ENCODE data around the gene AGTRAP.

Gene AGTRAP

GRCh38 chr1:11781297-11781696 is 45.4 kb downstream of the AGTRAP start:
- Histone ChIP-seq H3K9me3 (ENCODE audit: insufficient read depth, low read depth, low read length) (no peaks in the 10 kb centered on the region), H3K27me3 (ENCODE audit: insufficient read depth, low read length) (no peaks in the 10 kb centered on the region), H3K4me1 (ENCODE audit: insufficient read depth, low read length) (peaks cover 5% of the 10 kb centered on the region; the same call in 1 of the 2 replicates), H3K4me3 (ENCODE audit: low read length) (no peak overlapping the region), H3K36me3 (ENCODE audit: insufficient read depth, low read depth, low read length) (no peaks in the 10 kb centered on the region), H3K27ac (ENCODE audit: low read length) (no peak overlapping the region), H3K9ac (ENCODE audit: low read depth, low read length) (no peak overlapping the region)

DNA sequence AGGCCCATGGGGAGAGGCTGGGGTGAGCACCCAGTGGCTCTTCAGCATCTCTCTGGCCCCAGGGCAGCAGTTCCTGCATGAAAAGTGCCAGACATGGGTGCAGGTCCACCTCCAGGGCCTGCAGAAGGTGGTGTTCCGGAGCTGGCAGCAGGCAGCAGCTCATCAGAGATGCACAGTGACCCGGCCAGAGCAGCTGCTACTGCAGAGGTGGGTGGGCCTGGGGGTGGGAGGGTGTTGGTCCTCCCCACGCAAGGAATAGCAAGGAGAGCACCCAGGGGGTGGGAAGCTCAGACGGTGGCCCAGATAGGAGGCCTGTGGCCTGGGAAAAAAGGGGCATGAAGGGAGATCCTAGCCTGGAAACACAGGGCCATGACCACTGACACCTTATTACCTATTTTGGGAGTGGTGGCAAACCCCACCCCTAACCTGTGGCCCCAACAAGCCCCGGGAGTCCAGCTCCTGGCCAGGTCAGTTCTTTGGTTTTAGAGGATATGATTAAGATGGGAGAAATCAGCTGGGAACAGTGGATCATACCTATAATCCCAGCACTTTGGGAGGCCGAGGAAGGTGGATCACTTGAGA is 46.3 kb downstream of the AGTRAP start:
- Histone ChIP-seq H3K9me3 (ENCODE audit: insufficient read depth, low read depth, low read length) (no peaks in the 10 kb centered on the region), H3K27ac (ENCODE audit: low read length) (no peak overlapping the region), H3K27me3 (ENCODE audit: insufficient read depth, low read length) (no peaks in the 10 kb centered on the region), H3K4me1 (ENCODE audit: insufficient read depth, low read length) (peaks cover 12% of the 10 kb centered on the region), H3K36me3 (ENCODE audit: insufficient read depth, low read depth, low read length) (no peaks in the 10 kb centered on the region), H3K9ac (ENCODE audit: low read depth, low read length) (no peak overlapping the region), H3K4me3 (ENCODE audit: low read length) (no peak overlapping the region)

DNA sequence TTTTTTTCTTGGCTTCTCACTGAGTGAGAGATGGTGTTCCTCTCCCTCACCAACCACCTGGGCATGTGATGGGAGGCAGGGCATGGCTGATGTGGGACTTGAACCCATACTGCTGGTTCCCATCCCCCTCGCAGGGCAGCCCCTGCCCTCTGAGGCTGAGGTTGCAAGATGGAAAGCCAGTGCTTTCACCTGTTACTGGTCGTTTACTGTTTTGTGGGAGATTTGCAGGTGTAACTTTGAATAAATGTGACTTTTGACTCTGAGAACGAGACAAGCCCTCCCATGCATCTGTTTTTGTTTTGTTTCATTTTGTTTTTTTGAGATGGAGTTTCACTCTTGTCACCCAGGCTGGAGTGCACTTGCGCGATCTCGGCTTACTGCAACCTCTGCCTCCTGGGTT is 47.6 kb downstream of the AGTRAP start:
- Histone ChIP-seq H3K9ac (ENCODE audit: low read depth, low read length) (no peak overlapping the region), H3K4me1 (ENCODE audit: insufficient read depth, low read length) (peaks cover 18% of the 10 kb centered on the region), H3K4me3 (ENCODE audit: low read length) (no peak overlapping the region)

GRCh38 chr1:11784256-11784992 is 48.5 kb downstream of the AGTRAP start:
- H3K36me3 ChIP-seq (ENCODE audit: insufficient read depth, low read depth, low read length): no peaks in the 10 kb centered on the region
- no peak overlapping the region for H3K27ac ChIP-seq (ENCODE audit: low read length)
- peak overlapping the region; percentile 54 for H3K4me3 ChIP-seq (ENCODE audit: low read length)
- no peaks in the 10 kb centered on the region for H3K27me3 ChIP-seq (ENCODE audit: insufficient read depth, low read length)
- H3K9ac ChIP-seq (ENCODE audit: low read depth, low read length): peak overlapping the region; percentile 38; the same call in 1 of the 2 replicates
- H3K9me3 ChIP-seq (ENCODE audit: insufficient read depth, low read depth, low read length): no peaks in the 10 kb centered on the region
- peaks cover 18% of the 10 kb centered on the region for H3K4me1 ChIP-seq (ENCODE audit: insufficient read depth, low read length)

More for the DNA sequence above, 47.6 kb downstream of the AGTRAP start:
- no peaks in the 10 kb centered on the region for H3K36me3 ChIP-seq (ENCODE audit: insufficient read depth, low read depth, low read length)
- no peaks in the 10 kb centered on the region for H3K27me3 ChIP-seq (ENCODE audit: insufficient read depth, low read length)
- H3K27ac ChIP-seq (ENCODE audit: low read length): no peak overlapping the region
- H3K9me3 ChIP-seq (ENCODE audit: insufficient read depth, low read depth, low read length): no peaks in the 10 kb centered on the region

DNA sequence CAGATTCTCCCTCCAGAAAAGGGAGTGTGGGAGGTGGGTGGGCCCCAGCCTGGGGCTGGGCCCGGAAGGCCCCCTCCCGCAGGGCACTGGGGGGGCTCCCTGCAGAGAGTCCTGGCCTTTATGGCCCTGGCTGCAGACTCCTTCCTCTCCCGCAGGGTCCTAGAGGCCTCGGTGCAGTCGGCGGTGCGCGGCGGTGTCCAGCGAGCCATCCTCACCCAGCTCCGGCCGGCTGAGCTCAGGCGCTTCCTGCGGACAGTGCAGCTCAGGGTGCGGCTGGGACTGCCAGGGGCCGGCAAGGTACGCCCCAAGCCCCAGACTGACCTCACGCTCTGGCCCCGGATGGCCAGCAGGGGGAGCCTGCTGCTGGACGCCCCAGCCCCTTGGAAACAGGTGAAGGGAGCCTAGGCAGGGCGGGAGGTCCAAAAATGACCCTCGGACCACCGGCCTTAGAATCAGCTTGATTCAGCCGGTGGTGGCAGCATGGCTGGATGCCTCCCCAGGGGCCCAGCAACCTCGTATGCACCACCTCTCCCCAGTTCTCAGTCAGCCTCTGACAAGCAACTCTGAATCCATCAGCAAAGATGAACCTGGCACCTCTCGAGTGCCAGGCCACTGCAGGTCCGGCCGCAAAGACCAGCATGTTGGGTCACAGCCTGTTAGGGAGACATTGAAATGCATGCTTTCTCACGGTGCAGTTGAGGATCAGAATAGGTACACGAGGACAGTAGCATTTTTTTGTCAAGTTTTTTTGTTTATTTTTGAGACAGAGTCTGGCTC is 49.2 kb downstream of the AGTRAP start:
- Histone ChIP-seq H3K4me1 (ENCODE audit: insufficient read depth, low read length) (peaks cover 18% of the 10 kb centered on the region), H3K36me3 (ENCODE audit: insufficient read depth, low read depth, low read length) (peaks cover 2% of the 10 kb centered on the region; the same call in 1 of the 2 replicates), H3K4me3 (ENCODE audit: low read length) (peak overlapping the region; percentile 54), H3K9me3 (ENCODE audit: insufficient read depth, low read depth, low read length) (no peaks in the 10 kb centered on the region), H3K27me3 (ENCODE audit: insufficient read depth, low read length) (no peaks in the 10 kb centered on the region), H3K27ac (ENCODE audit: low read length) (no peak overlapping the region), H3K9ac (ENCODE audit: low read depth, low read length) (peak overlapping the region; percentile 38; the same call in 1 of the 2 replicates)

- H3K9me3 ChIP-seq (ENCODE audit: insufficient read depth, low read depth, low read length): no peaks in the 10 kb centered on the region
- H3K27me3 ChIP-seq (ENCODE audit: insufficient read depth, low read length): no peaks in the 10 kb centered on the region
- H3K36me3 ChIP-seq (ENCODE audit: insufficient read depth, low read depth, low read length): peaks cover 12% of the 10 kb centered on the region; the same call in 1 of the 2 replicates
- H3K9ac ChIP-seq (ENCODE audit: low read depth, low read length): no peak overlapping the region
- H3K27ac ChIP-seq (ENCODE audit: low read length): no peak overlapping the region
- peaks cover 18% of the 10 kb centered on the region for H3K4me1 ChIP-seq (ENCODE audit: insufficient read depth, low read length)
- H3K4me3 ChIP-seq (ENCODE audit: low read length): no peak overlapping the region
Observed at GRCh38 chr1:11786168-11786567, 50.2 kb downstream of the AGTRAP start.

DNA sequence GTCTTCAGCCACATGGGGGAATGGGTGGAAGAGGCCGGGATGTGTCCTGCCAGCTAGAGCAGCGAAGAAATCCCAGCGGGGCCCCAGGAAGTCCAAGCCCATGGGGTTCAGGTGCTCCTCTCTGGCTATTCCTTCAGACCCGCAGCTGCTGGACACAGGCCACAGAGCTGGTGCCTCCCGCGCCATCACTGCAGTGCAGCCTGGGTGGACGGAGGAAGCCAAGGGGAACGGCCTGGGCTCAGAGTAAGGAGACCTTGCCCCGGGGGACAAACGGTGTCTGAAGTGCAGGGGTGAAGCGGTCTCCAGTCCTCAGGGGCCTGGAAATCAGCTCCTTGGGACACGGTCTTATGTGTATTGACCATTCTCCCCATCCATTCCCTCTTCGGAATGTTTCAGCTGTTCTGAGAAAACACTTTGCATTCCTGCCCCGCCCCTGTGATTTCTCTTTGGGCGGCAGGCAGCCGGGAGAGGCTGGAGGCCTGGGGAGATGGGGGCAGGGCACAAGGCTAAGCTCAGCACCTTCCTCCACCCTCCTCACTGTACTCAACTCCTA is 51.4 kb downstream of the AGTRAP start:
- Histone ChIP-seq H3K4me3 (ENCODE audit: low read length) (no peak overlapping the region), H3K4me1 (ENCODE audit: insufficient read depth, low read length) (peaks cover 18% of the 10 kb centered on the region), H3K27me3 (ENCODE audit: insufficient read depth, low read length) (no peaks in the 10 kb centered on the region), H3K36me3 (ENCODE audit: insufficient read depth, low read depth, low read length) (peaks cover 12% of the 10 kb centered on the region; the same call in 1 of the 2 replicates), H3K27ac (ENCODE audit: low read length) (no peak overlapping the region), H3K9me3 (ENCODE audit: insufficient read depth, low read depth, low read length) (no peaks in the 10 kb centered on the region), H3K9ac (ENCODE audit: low read depth, low read length) (peak overlapping the region; percentile 29; the same call in 1 of the 2 replicates)

- Histone ChIP-seq H3K36me3 (ENCODE audit: insufficient read depth, low read depth, low read length) (peaks cover 12% of the 10 kb centered on the region; the same call in 1 of the 2 replicates), H3K27me3 (ENCODE audit: insufficient read depth, low read length) (no peaks in the 10 kb centered on the region), H3K4me3 (ENCODE audit: low read length) (no peak overlapping the region), H3K27ac (ENCODE audit: low read length) (no peak overlapping the region), H3K9ac (ENCODE audit: low read depth, low read length) (no peak overlapping the region), H3K4me1 (ENCODE audit: insufficient read depth, low read length) (peaks cover 18% of the 10 kb centered on the region), H3K9me3 (ENCODE audit: insufficient read depth, low read depth, low read length) (no peaks in the 10 kb centered on the region)
Observed at GRCh38 chr1:11787804-11788436, 52.0 kb downstream of the AGTRAP start.

DNA sequence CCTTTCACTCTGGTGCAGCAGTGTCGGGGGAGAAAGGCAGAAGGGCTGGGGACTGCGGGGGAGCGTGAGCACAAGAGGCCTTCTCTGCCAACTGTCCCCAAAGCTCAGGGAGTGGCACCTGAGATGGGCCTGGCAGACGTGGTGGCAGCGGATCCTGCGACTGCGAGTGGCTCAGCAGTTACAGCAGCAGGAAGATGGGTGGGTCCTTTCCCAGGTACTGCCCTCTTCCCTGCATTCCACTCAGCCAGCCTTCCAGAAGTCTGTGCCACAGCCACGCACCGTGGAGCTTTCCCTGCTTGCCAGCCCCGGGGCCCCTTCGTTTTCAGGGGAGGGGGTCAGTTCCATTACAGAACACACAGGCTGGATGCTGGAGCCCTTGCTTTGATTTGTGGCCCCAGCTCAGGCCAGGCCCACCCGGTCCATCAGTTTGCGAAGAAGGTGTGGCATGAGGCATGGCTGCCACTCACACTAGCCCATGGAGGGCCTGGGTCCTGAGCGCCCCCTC is 52.7 kb downstream of the AGTRAP start:
- H3K9ac ChIP-seq (ENCODE audit: low read depth, low read length): no peak overlapping the region
- no peaks in the 10 kb centered on the region for H3K9me3 ChIP-seq (ENCODE audit: insufficient read depth, low read depth, low read length)
- H3K4me3 ChIP-seq (ENCODE audit: low read length): no peak overlapping the region
- H3K27me3 ChIP-seq (ENCODE audit: insufficient read depth, low read length): no peaks in the 10 kb centered on the region
- peaks cover 18% of the 10 kb centered on the region for H3K4me1 ChIP-seq (ENCODE audit: insufficient read depth, low read length)
- H3K27ac ChIP-seq (ENCODE audit: low read length): no peak overlapping the region
- peaks cover 12% of the 10 kb centered on the region; the same call in 1 of the 2 replicates for H3K36me3 ChIP-seq (ENCODE audit: insufficient read depth, low read depth, low read length)

DNA sequence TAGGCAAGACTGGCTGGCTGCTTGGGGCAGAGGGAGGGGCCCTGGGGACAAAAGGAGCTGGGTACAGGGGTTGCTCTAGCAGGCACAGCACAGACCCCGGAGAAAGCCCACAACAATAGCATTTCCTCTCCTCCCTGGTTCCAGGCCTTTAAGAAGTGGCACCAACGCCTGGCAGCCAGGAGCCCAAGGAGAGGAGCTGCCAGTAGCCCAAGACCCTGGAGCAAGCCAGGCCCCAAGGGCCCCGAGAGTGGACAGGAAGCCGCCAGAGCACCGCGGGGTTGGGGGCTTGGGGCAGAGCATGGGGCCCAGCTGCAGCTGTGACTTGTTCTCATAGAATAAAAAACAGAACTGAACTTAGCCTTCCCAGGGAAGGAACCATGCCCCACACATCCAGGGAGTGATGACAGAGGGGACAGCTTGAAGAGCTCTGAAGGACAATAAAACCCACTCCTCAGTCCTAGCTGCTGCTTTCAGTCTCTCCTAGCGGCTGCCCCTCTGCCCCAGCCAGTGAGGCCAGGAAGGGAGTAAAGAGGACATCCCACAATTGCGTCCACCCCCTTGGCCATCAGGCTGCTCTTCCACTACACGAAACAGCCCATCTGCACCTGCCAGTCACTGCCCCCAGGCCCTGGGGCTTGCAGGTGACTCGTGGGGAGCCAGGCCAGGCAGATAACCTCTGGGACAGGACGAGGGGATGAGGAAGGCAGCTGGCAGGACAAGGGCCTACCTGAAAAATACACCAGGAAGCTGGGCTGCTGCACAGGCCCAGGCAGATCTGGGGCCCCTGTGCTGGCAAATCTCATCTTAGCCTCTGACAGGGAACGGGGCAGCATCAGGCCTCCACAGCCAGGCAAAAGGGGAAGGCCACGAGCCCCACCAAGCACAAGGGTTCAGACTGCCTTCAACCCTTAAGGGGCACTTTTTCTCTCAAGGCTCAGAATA is 53.5 kb downstream of the AGTRAP start:
- Histone ChIP-seq H3K9me3 (ENCODE audit: insufficient read depth, low read depth, low read length) (no peaks in the 10 kb centered on the region), H3K27ac (ENCODE audit: low read length) (no peak overlapping the region), H3K36me3 (ENCODE audit: insufficient read depth, low read depth, low read length) (peaks cover 15% of the 10 kb centered on the region), H3K4me1 (ENCODE audit: insufficient read depth, low read length) (peaks cover 18% of the 10 kb centered on the region), H3K4me3 (ENCODE audit: low read length) (no peak overlapping the region), H3K9ac (ENCODE audit: low read depth, low read length) (no peak overlapping the region), H3K27me3 (ENCODE audit: insufficient read depth, low read length) (no peaks in the 10 kb centered on the region)

All from iPS-20b (cell line).